GM18499 (cell line): ENCODE data around the gene JARID2.

Source experiments
- ATAC-seq: cut with Tn5 transposase; IDR thresholded peaks from one replicate; pipeline ENCODE4 v1.9.1; 2021; ENCODE audit warnings: moderate number of reproducible peaks; ENCODE audit not compliant: insufficient read depth, unreplicated experiment

Gene JARID2

GRCh38 chr6:15330174-15330944, 84.5 kb downstream of the JARID2 start:
- ATAC-seq, result no peak

GRCh38 chr6:15331143-15331542, 85.3 kb downstream of the JARID2 start:
- no peak for ATAC-seq

GRCh38 chr6:15331629-15332251, 85.9 kb downstream of the JARID2 start:
- ATAC-seq, result no peak

- ATAC-seq, result no peak
Observed at GRCh38 chr6:15332446-15332845, 86.6 kb downstream of the JARID2 start.

- no peak for ATAC-seq
Observed at GRCh38 chr6:15335385-15335784, 89.5 kb downstream of the JARID2 start.

GRCh38 chr6:15335916-15336315, 90.0 kb downstream of the JARID2 start:
- no peak for ATAC-seq

GRCh38 chr6:15336900-15337560, 91.2 kb downstream of the JARID2 start:
- ATAC-seq, result no peak

GRCh38 chr6:15337582-15337981, 91.7 kb downstream of the JARID2 start:
- ATAC-seq, result no peak

GRCh38 chr6:15338476-15338875, 92.6 kb downstream of the JARID2 start:
- no peak for ATAC-seq

GRCh38 chr6:15339081-15339480, 93.2 kb downstream of the JARID2 start:
- ATAC-seq, result no peak

- no peak for ATAC-seq
Observed at GRCh38 chr6:15340105-15340601, 94.3 kb downstream of the JARID2 start.

GRCh38 chr6:15340775-15341174, 94.9 kb downstream of the JARID2 start:
- ATAC-seq, result no peak

- no peak for ATAC-seq
Observed at GRCh38 chr6:15341311-15342001, 95.6 kb downstream of the JARID2 start.

GRCh38 chr6:15342114-15342513, 96.2 kb downstream of the JARID2 start:
- no peak for ATAC-seq

- ATAC-seq, result no peak
Observed at GRCh38 chr6:15343490-15344191, 97.8 kb downstream of the JARID2 start.

GRCh38 chr6:15344192-15344519, 98.3 kb downstream of the JARID2 start:
- no peak for ATAC-seq

- no peak for ATAC-seq
Observed at GRCh38 chr6:15344831-15345230, 99.0 kb downstream of the JARID2 start.

GRCh38 chr6:15346315-15346714, 100.4 kb downstream of the JARID2 start:
- no peak for ATAC-seq

- ATAC-seq, result no peak
Observed at GRCh38 chr6:15348528-15348927, 102.7 kb downstream of the JARID2 start.

GRCh38 chr6:15349379-15349778, 103.5 kb downstream of the JARID2 start:
- no peak for ATAC-seq
